ENCODE data around the gene SRP54. TPM values are rescaled to one million over a fixed set of nuclear protein-coding genes. Genes with fewer than 3 reads are reported as not detected.
"Not testable (repeated sequence)": the region's sequence is repeated elsewhere in the genome, so short reads cannot be mapped to it uniquely, and the experiment has no call there.

The SRP54 gene
- total and polyA plus RNA-seq, 2 of the 8 experiments (the other 6 are each of a cell fraction or from before 2014, with no cell fraction given): 19.7 to 60.0 TPM

- ChIA-PET CTCF (ENCODE audit: partially characterized antibody) (interaction anchor here (0.6 kb wide), 2 partner anchors 12 to 59 kb away, joined by 4 read pairs; no protein-coding TSS in a partner anchor), POLR2A (ENCODE audit: partially characterized antibody) (interaction anchor here (0.7 kb wide), 1 partner anchor 21 kb away, joined by 3 read pairs; no protein-coding TSS in a partner anchor)
- H3K36me3 ChIP-seq (ENCODE audit: control insufficient read depth in 2 of 4, insufficient read depth in 4 of 4, low read length in 3 of 4); H3K79me2 ChIP-seq (ENCODE audit: control insufficient read depth in 1 of 2, insufficient read depth in 2 of 2, low read length in 2 of 2); FAIRE-seq; H3K9ac ChIP-seq (replicated peaks in 1 of 4; ENCODE audit: extremely low read depth in 1 of 4, low read depth in 3 of 4, low read length in 3 of 4); H3K9me3 ChIP-seq (ENCODE audit: insufficient read depth in 2 of 2, low read depth in 1 of 2, low read length in 1 of 2); H2BK15ac ChIP-seq (ENCODE audit: low read length); H3K23me2 ChIP-seq (ENCODE audit: low read depth, low read length); H2BK120ac ChIP-seq (replicated peaks; ENCODE audit: low read depth, low read length); H2AFZ ChIP-seq (ENCODE audit: low read length); H3K79me1 ChIP-seq (ENCODE audit: low read depth, low read length); H4K20me1 ChIP-seq (replicated peaks in 1 of 2; ENCODE audit: control insufficient read depth in 1 of 2, insufficient read depth in 2 of 2, low read length in 2 of 2); DNase-seq (ENCODE audit: low read depth in 1 of 2, low spot score in 2 of 2); H2AK5ac ChIP-seq (ENCODE audit: low read depth, low read length); H4K8ac ChIP-seq (ENCODE audit: extremely low read depth, insufficient read depth, low read length); H3K4me2 ChIP-seq (ENCODE audit: insufficient read depth in 1 of 2, low read depth in 2 of 2, low read length in 2 of 2); H3K18ac ChIP-seq (ENCODE audit: extremely low read depth, low read length); H2BK12ac ChIP-seq (ENCODE audit: low read depth, low read length); H3K4me3 ChIP-seq (ENCODE audit: extremely low read depth in 1 of 4, insufficient read depth in 2 of 4, low read depth in 3 of 4, low read length in 4 of 4); H3K27me3 ChIP-seq (replicated peaks in 1 of 4; ENCODE audit: control insufficient read depth in 3 of 4, extremely low read depth in 1 of 4, insufficient read depth in 3 of 4, low read length in 3 of 4); H2BK5ac ChIP-seq (ENCODE audit: low read depth, low read length); H4K91ac ChIP-seq (replicated peaks; ENCODE audit: insufficient read length, low read length); H3K56ac ChIP-seq (replicated peaks; ENCODE audit: insufficient read length, low read depth, low read length); H2BK20ac ChIP-seq (ENCODE audit: low read length); H3K27ac ChIP-seq (ENCODE audit: low read depth, low read length); H3K23ac ChIP-seq (ENCODE audit: insufficient read length); H3K14ac ChIP-seq (ENCODE audit: insufficient read length); H3K4ac ChIP-seq (replicated peaks; ENCODE audit: insufficient read length, low read depth, low read length); H3K4me1 ChIP-seq (replicated peaks in 1 of 4; ENCODE audit: control insufficient read depth in 3 of 4, insufficient read depth in 4 of 4, low read length in 3 of 4); H4K5ac ChIP-seq (ENCODE audit: insufficient read length, low read depth, low read length): not testable (repeated sequence)
- 83% methylated on average over 5 of the region's 5 CpGs; no CpG with 5 or more reads in 1 of the 2 experiments for WGBS, 2 experiments (ENCODE audit: extremely low coverage in 1 of 2, insufficient coverage in 1 of 2, insufficient read length in 1 of 2, insufficient replicate concordance in 2 of 2, low coverage in 1 of 2, low lambda C conversion rate in 2 of 2, missing lambda C conversion rate in 1 of 2)
These were observed 20.7 kb upstream of the SRP54 start for GRCh38 chr14:34962106-34962505.

All from H1 (cell line).